Endothelial cell of umbilical vein (primary cell): ENCODE results near the gene ADD2.

Experiments used
- EZH2 ChIP-seq: IDR thresholded peaks from 2 replicates; pipeline ENCODE4 v1.6.1; 2012; ENCODE audit warnings: borderline replicate concordance, low read depth, mild to moderate bottlenecking, moderate library complexity, low read length, inconsistent platforms; ENCODE audit not compliant: severe bottlenecking
- MAX ChIP-seq: IDR thresholded peaks from 2 replicates; pipeline ENCODE4 v1.6.1; 2011; ENCODE audit not compliant: insufficient read depth, insufficient read length
- POLR2A ChIP-seq: IDR thresholded peaks from 2 replicates; pipeline ENCODE4 v1.6.1; 2012; ENCODE audit warnings: low read depth, mild to moderate bottlenecking, control low read depth, low read length
- POLR2AphosphoS5 ChIP-seq: IDR thresholded peaks from 2 replicates; pipeline ENCODE4 v1.6.1; 2012; ENCODE audit warnings: low read depth, mild to moderate bottlenecking, control low read depth, low read length, moderate library complexity; ENCODE audit not compliant: insufficient read depth
- TF ChIP-seq, protein P1 (sequence below), 2 donors: IDR thresholded peaks; 1 replicate in 1 of 2; 2 replicates in 1 of 2; pipeline ENCODE4 v1.5.1; 2011; ENCODE audit warnings: low read length in 2 of 2, mild to moderate bottlenecking in 2 of 2, moderate library complexity in 2 of 2, control low read depth in 1 of 2, inconsistent platforms in 1 of 2, low read depth in 1 of 2; ENCODE audit not compliant: insufficient read depth in 1 of 2; ENCODE audit errors: extremely low read depth in 1 of 2

- no peak for TF ChIP-seq POLR2A
- TF ChIP-seq, protein P1, sequence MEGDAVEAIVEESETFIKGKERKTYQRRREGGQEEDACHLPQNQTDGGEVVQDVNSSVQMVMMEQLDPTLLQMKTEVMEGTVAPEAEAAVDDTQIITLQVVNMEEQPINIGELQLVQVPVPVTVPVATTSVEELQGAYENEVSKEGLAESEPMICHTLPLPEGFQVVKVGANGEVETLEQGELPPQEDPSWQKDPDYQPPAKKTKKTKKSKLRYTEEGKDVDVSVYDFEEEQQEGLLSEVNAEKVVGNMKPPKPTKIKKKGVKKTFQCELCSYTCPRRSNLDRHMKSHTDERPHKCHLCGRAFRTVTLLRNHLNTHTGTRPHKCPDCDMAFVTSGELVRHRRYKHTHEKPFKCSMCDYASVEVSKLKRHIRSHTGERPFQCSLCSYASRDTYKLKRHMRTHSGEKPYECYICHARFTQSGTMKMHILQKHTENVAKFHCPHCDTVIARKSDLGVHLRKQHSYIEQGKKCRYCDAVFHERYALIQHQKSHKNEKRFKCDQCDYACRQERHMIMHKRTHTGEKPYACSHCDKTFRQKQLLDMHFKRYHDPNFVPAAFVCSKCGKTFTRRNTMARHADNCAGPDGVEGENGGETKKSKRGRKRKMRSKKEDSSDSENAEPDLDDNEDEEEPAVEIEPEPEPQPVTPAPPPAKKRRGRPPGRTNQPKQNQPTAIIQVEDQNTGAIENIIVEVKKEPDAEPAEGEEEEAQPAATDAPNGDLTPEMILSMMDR (IDR thresholded peaks at IDR 0.05; ENCODE audit: extremely low read depth in 1 of 2, insufficient read depth in 1 of 2, low read depth in 1 of 2, low read length in 2 of 2): peak; percentile 6 to 19
- TF ChIP-seq POLR2AphosphoS5: no peak
- TF ChIP-seq MAX: no peak
- TF ChIP-seq EZH2: no peak
Observed at GRCh38 chr2:70686577-70687460, 81.2 kb downstream of the ADD2 start.
